PC-9 (cell line): Measurements from ENCODE around the gene DBN1.

Experiments
- EZH2 ChIP-seq: fragments of 200-600 bp; sonication (generic); IDR thresholded peaks from 2 replicates; pipeline ENCODE4 v1.8.0; 2017; ENCODE audit warnings: antibody characterized with exemption, low read depth
- TF ChIP-seq, protein P1 (sequence below): fragments of 200-600 bp; sonication (generic); conservative IDR thresholded peaks from 2 replicates; pipeline ENCODE4 v1.6.1; 2017; ENCODE audit warnings: mixed run types, antibody characterized with exemption, mild to moderate bottlenecking, moderate library complexity

DNA sequence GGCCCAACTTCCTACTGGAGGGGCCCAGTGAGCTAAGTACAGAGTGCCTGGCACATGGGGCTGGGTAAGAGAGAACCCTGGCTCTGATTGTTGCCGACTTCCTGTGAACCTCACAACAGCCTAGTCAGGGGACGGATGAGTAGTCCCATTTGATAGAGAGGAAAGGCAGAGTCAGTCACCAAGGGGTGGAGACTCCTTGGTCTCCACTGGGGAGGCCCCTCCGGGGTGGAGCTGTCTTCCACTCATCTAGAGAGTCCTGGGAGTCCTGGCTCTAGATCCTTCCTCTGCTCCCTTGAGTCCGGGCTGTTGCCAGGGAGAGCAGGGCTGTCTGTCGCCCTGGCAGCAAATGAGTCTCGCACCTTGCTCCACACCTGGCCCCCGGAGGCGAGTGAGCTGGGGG, 39.0 kb downstream of the DBN1 start:
- TF ChIP-seq, protein P1, sequence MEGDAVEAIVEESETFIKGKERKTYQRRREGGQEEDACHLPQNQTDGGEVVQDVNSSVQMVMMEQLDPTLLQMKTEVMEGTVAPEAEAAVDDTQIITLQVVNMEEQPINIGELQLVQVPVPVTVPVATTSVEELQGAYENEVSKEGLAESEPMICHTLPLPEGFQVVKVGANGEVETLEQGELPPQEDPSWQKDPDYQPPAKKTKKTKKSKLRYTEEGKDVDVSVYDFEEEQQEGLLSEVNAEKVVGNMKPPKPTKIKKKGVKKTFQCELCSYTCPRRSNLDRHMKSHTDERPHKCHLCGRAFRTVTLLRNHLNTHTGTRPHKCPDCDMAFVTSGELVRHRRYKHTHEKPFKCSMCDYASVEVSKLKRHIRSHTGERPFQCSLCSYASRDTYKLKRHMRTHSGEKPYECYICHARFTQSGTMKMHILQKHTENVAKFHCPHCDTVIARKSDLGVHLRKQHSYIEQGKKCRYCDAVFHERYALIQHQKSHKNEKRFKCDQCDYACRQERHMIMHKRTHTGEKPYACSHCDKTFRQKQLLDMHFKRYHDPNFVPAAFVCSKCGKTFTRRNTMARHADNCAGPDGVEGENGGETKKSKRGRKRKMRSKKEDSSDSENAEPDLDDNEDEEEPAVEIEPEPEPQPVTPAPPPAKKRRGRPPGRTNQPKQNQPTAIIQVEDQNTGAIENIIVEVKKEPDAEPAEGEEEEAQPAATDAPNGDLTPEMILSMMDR, result no peak
- TF ChIP-seq EZH2, result no peak
